VCaP (cell line): ENCODE data around the gene SLC6A17.
A peak's percentile ranks its signal among the peaks of the same experiment; 100 is the strongest.

Experiments used
- H3K27ac ChIP-seq: fragments of 450-650 bp; 2 replicates; pipeline ENCODE4 v1.5.1; 2017
- CTCF ChIP-seq: fragments of 450-650 bp; conservative IDR thresholded peaks from 2 replicates; pipeline ENCODE4 v1.5.1; 2017; ENCODE audit warnings: mild to moderate bottlenecking, moderate library complexity

Gene SLC6A17

GRCh38 chr1:110163591-110163990, 13.3 kb downstream of the SLC6A17 start:
- H3K27ac ChIP-seq: peak overlapping the region; percentile 83
- TF ChIP-seq CTCF: no peak

DNA sequence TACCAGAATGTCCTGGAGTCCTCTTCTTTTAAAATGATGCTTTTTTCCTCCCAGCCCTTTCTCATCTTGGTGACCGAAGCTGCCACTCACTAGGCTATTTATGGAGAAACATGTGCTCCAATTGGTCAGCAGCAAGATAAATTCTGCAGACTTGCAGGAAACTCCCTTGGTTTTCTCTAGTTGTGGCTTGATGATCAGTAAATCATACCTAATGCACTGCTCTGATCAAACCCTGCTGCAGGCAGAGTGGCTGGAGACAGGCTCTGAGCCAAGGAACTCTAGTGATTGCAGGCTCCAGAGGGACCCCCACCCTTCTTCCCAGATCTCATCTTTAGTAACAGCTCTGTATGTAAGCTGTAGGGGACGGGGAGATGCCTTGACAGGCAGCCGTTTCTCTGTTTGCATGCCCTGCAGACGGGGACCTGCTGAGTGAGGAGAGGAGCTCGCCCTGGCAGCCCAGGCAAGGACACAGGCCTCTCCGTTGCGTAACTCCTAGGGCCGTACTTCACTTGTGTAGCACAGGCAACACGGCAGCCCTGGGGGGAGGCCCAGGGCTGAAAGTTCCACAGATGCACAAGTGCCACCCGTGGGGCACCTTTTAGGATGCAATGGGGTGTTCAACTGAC, 14.5 kb downstream of the SLC6A17 start:
- TF ChIP-seq CTCF: no peak
- peak overlapping the region; percentile 83 for H3K27ac ChIP-seq

GRCh38 chr1:110165761-110166231, 15.5 kb downstream of the SLC6A17 start:
- H3K27ac ChIP-seq: peak overlapping the region; percentile 83
- TF ChIP-seq CTCF: no peak; the same call in 1 of the 2 replicates

DNA sequence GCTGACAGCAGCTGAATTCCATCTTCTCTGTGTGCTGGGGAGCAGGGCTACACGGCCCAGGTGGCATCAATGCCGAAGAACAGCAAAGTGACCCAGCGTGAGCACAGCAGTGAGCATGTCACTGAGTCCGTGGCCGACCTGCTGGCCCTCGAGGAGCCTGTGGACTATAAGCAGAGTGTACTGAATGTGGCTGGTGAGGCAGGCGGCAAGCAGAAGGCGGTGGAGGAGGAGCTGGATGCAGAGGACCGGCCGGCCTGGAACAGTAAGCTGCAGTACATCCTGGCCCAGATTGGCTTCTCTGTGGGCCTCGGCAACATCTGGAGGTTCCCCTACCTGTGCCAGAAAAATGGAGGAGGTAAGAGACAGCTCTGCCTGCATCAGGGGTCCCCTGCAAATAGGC, 16.6 kb downstream of the SLC6A17 start:
- H3K27ac ChIP-seq: peak overlapping the region; percentile 83
- TF ChIP-seq CTCF: no peak

DNA sequence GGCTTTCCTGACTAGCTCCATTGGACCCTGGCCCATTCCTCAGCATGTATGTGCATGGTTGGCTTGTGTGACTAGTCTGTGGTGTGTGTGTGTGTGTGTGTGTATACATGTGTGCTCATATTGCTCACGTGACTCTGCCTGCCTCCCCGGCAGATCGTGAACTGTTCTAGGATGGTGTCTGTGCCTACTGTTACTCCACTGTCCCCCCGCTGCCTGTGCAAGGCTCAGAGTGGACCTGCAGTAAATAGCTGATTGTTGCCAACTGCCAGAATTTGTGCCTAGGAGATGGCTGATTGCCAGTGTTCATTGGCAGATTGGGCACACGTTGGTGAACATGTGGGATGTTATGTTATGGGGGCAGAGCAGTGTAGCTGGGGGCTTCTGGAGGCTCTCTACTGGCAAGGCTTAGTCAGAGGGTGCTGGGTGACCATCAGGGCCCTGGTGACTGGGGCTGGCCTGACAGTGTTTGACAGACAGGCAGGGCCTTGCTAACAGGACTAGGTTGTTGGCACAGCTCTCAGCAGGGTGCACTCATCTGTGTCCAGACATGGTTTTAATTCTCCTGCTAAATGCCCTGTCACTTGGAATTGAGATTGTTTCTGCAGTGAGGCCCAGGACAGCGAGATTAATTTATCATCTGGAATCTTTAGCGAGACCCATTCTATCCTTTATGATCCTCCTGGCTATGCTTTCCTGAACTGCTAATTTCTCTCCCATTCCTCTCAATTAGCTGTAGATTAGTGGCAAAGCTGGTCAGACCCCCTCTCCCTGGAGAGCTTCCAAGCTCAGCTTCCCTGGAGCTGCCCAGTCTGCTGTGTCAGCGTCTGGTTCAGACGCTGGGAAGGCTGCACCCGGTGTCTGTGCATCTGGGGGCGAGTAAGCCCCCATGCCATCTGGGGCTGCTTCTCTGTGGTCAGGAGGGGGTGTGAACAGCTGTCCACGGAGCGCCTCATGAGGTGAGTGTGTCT, 20.8 kb downstream of the SLC6A17 start:
- H3K27ac ChIP-seq: peak overlapping the region; percentile 85
- TF ChIP-seq CTCF: no peak

DNA sequence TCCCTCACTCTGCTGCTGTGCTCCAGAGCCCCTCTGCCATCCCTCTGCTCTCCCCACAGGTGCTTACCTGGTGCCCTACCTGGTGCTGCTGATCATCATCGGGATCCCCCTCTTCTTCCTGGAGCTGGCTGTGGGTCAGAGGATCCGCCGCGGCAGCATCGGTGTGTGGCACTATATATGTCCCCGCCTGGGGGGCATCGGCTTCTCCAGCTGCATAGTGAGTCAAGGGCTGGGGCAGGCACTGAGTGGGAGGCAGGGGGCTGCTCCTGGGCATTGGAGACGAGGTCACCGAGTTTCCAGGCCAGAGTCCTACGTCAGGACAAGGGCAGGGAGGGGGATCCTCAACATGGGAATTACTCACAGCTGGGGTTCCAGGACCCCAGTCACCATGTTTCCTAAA, 21.7 kb downstream of the SLC6A17 start:
- H3K27ac ChIP-seq: peak overlapping the region; percentile 85
- no peak for TF ChIP-seq CTCF

- no peak overlapping the region for H3K27ac ChIP-seq
- TF ChIP-seq CTCF: no peak
Observed at GRCh38 chr1:110173466-110174105, 23.3 kb downstream of the SLC6A17 start.
